CMK (cell line): Measurements from ENCODE around the gene PCSK2.

ENCODE experiments used
- DNase-seq: peaks from one replicate; pipeline ENCODE4 v3.0.0-alpha.2; 2010; ENCODE audit warnings: low read depth

PCSK2 gene

GRCh38 chr20:17334932-17335331, 108.1 kb downstream of the PCSK2 start:
- no peak for DNase-seq

- DNase-seq, result no peak
Observed at GRCh38 chr20:17339000-17339399, 112.2 kb downstream of the PCSK2 start.

- DNase-seq, result no peak
Observed at GRCh38 chr20:17343091-17343490, 116.3 kb downstream of the PCSK2 start.

GRCh38 chr20:17343656-17344452, 117.0 kb downstream of the PCSK2 start:
- DNase-seq, result no peak

- no peak for DNase-seq
Observed at GRCh38 chr20:17344790-17345189, 118.0 kb downstream of the PCSK2 start.

- no peak for DNase-seq
Observed at GRCh38 chr20:17345321-17345720, 118.5 kb downstream of the PCSK2 start.

- no peak for DNase-seq
Observed at GRCh38 chr20:17350321-17350720, 123.5 kb downstream of the PCSK2 start.

GRCh38 chr20:17357238-17357637, 130.4 kb downstream of the PCSK2 start:
- no peak for DNase-seq

GRCh38 chr20:17358854-17359253, 132.0 kb downstream of the PCSK2 start:
- no peak for DNase-seq

- no peak for DNase-seq
Observed at GRCh38 chr20:17364681-17365080, 137.8 kb downstream of the PCSK2 start.

GRCh38 chr20:17365831-17366230, 139.0 kb downstream of the PCSK2 start:
- no peak for DNase-seq

- DNase-seq, result no peak
Observed at GRCh38 chr20:17369506-17369905, 142.7 kb downstream of the PCSK2 start.

GRCh38 chr20:17372806-17373440, 146.1 kb downstream of the PCSK2 start:
- DNase-seq, result no peak

- DNase-seq, result no peak
Observed at GRCh38 chr20:17374086-17374485, 147.2 kb downstream of the PCSK2 start.

- no peak for DNase-seq
Observed at GRCh38 chr20:17376031-17376430, 149.2 kb downstream of the PCSK2 start.

GRCh38 chr20:17377231-17377630, 150.4 kb downstream of the PCSK2 start:
- no peak for DNase-seq

GRCh38 chr20:17379651-17380050, 152.8 kb downstream of the PCSK2 start:
- DNase-seq, result no peak

GRCh38 chr20:17380801-17381200, 154.0 kb downstream of the PCSK2 start:
- no peak for DNase-seq

GRCh38 chr20:17381724-17382123, 154.9 kb downstream of the PCSK2 start:
- DNase-seq, result no peak

GRCh38 chr20:17385798-17386197, 159.0 kb downstream of the PCSK2 start:
- no peak for DNase-seq

- no peak for DNase-seq
Observed at GRCh38 chr20:17390655-17391054, 163.8 kb downstream of the PCSK2 start.

GRCh38 chr20:17391127-17391771, 164.4 kb downstream of the PCSK2 start:
- no peak for DNase-seq

- no peak for DNase-seq
Observed at GRCh38 chr20:17394411-17394810, 167.6 kb downstream of the PCSK2 start.
